Adrenal gland (tissue), 12 donors: ENCODE measurements around the gene TRAF7. TPM values are rescaled to one million over a fixed set of nuclear protein-coding genes. Genes with fewer than 3 reads are reported as not detected.

Source experiments
- DNase-seq, 7 donors: peaks; one replicate each; pipeline ENCODE4 v3.0.0-alpha.2; 2019 to 2020
- H3K27ac ChIP-seq, 5 donors: fragments of 200-600 bp; sonication (generic) in 4 of 5; 1 replicate in 3 of 5; 2 replicates in 2 of 5; pipeline versions ENCODE4 v1.5.1 to v1.8.0; 2016 to 2020; ENCODE audit warnings: mild to moderate bottlenecking in 1 of 5
- H3K27me3 ChIP-seq: fragments of 200-600 bp; 2 replicates; pipeline ENCODE4 v1.8.0; 2021
- H3K36me3 ChIP-seq, 2 donors: fragments of 200-600 bp; replicated peaks in 1 of 2; 1 replicate in 1 of 2; 2 replicates in 1 of 2; pipeline versions ENCODE4 v1.5.1 to v1.8.0; 2018 to 2022
- H3K4me1 ChIP-seq, 2 donors: fragments of 200-600 bp; replicated peaks in 1 of 2; 1 replicate in 1 of 2; 2 replicates in 1 of 2; pipeline versions ENCODE4 v1.5.1 to v1.8.0; 2018 to 2021
- H3K4me3 ChIP-seq, 4 donors: fragments of 200-600 bp; sonication (generic) in 3 of 4; one replicate each; pipeline ENCODE4 v1.5.1; 2016 to 2018
- H3K9me3 ChIP-seq, 3 donors: fragments of 200-600 bp; sonication (generic) in 1 of 3; replicated peaks in 1 of 3; 1 replicate in 2 of 3; 2 replicates in 1 of 3; pipeline versions ENCODE4 v1.5.1 to v1.8.0; 2016 to 2021
- POLR2A ChIP-seq, 2 donors: fragments of 450-650 bp; IDR thresholded peaks; one replicate each; pipeline ENCODE4 v1.6.1; 2017; ENCODE audit warnings: antibody characterized with exemption in 2 of 2, mild to moderate bottlenecking in 2 of 2, moderate library complexity in 1 of 2
- WGBS, 4 donors: extraction: QIAGEN DNeasy Blood & Tissue Kit in 2 of 4; methylation state at CpG; one replicate each; pipeline versions ENCODE4 v1.1.5 to v1.1.7; 2013 to 2017; 5-methylcytosine and 5-hydroxymethylcytosine counted together
- intact Hi-C, 2 donors: fragments of 100-400 bp; cut with DNase I; formaldehyde crosslinking; loops; one replicate each; pipeline versions ENCODE4 v1.14.1 to v1.15.0; 2022 to 2023
- polyA plus RNA-seq, 3 donors: library from polyadenylated mRNA; stranded (reverse); fragments of 200-250 nt in 2 of 3; fragments of 350-450 nt in 1 of 3; fragmentation: Illumina TruSeq in 1 of 3; extraction: RNeasy Lipid Tissue Mini Kit (QIAGEN cat#74804) in 1 of 3; gene quantifications; one replicate each; pipeline ENCODE4 v1.2.3, GENCODE V29; 2013 to 2014
- total RNA-seq, 9 donors: library from RNA; depleted of rRNA in 4 of 9; stranded (reverse); fragments of >200 nt in 4 of 9; fragments of 120-200 nt in 1 of 9; fragmentation: NEBNext Ultra II Directional in 1 of 9; extraction: Animal tissue kit (Norgen Biotek cat#: 25700) in 1 of 9; gene quantifications; one replicate each; pipeline versions ENCODE4 v1.1.0 to v1.2.4, GENCODE V29; 2013 to 2023
- TF ChIP-seq, protein P1 (sequence below), 6 experiments: fragments of 450-650 bp in 4 of 6; fragments of 200-600 bp in 2 of 6; sonication (generic) in 1 of 6; IDR thresholded peaks; 1 replicate in 5 of 6; 2 replicates in 1 of 6; pipeline versions ENCODE4 v1.5.1 to v1.8.0; 2016 to 2021; ENCODE audit warnings: antibody characterized with exemption in 6 of 6, mild to moderate bottlenecking in 2 of 6, moderate library complexity in 1 of 6
- donor health status: healthy with polysubstance abuse.
- donor health status: Bipolar disorder and iron deficiency.
- donor health status: DM: yes; HTN: yes; CAD: no.
- donor health status: DM: no; HTN: no; CAD: no.
- donor health status: DM: no; HTN: no; CAD: no.
- donor health status: DM: yes; HTN: yes; CAD: no.

TRAF7 gene
- total and polyA plus RNA-seq, 12 donors, result 21.0 to 129 (median 52.2) TPM

DNA sequence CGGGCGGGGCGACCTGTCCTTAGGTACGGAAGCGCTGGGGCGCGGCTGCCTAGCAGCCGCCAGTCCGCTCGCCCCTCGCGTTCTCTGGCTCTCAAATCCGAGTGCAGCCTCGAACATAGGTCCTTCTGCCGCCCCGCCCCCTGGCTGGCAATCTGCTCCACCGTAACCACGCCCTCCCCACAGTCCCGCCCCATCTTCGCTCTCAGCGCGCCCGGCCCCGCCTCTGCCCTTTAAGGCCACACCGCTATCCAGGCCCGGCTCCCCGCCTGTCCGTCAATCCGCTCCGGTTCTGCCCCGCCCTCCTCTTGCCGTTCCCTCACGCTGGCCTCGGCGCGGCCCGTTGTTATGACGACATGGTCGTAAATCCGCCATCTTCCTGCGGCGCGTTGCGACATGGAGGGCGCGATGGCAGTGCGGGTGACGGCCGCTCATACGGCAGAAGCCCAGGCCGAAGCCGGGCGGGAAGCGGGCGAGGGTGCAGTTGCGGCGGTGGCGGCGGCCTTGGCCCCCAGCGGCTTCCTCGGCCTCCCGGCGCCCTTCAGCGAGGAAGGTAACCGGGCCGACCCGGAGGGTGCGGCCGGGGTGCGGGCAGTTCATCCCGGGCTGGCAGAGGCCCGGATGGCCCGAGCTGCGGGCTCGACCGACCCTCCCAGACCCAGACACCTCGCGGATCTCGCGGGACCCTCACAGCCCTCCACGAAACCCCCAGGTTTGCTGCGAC, 67.8 kb downstream of the TRAF7 start, which contains the start of gene E4F1:
Gene E4F1 (plus strand): TSS at position 371 of the 721 bp plus-strand sequence. CDS start 23 bp downstream, at position 394.
- whole genome bisulfite sequencing, 4 donors, result 0 to 2% (median 0%) methylated on average over 9 to 82 of the region's 82 CpGs
- peak within 1 kb of the TSS; percentile 30 to 80 (median 71) for H3K4me3 ChIP-seq
- peak within 1 kb of the TSS in 4 of 5 donors; percentile 74 to 87 (median 79) for H3K27ac ChIP-seq
- H3K36me3 ChIP-seq, result peaks cover 0 to 2% of the 10 kb centered on the region in 2 donors
- intact Hi-C loops, result no loop called here
- peak; percentile 99 to 100 (median 100) for DNase-seq
- peaks cover 18 to 26% of the 10 kb centered on the region in 2 donors for H3K4me1 ChIP-seq
- TF ChIP-seq POLR2A (IDR thresholded peaks at IDR 0.05), result peak; percentile 93 to 94
- TF ChIP-seq, protein P1, sequence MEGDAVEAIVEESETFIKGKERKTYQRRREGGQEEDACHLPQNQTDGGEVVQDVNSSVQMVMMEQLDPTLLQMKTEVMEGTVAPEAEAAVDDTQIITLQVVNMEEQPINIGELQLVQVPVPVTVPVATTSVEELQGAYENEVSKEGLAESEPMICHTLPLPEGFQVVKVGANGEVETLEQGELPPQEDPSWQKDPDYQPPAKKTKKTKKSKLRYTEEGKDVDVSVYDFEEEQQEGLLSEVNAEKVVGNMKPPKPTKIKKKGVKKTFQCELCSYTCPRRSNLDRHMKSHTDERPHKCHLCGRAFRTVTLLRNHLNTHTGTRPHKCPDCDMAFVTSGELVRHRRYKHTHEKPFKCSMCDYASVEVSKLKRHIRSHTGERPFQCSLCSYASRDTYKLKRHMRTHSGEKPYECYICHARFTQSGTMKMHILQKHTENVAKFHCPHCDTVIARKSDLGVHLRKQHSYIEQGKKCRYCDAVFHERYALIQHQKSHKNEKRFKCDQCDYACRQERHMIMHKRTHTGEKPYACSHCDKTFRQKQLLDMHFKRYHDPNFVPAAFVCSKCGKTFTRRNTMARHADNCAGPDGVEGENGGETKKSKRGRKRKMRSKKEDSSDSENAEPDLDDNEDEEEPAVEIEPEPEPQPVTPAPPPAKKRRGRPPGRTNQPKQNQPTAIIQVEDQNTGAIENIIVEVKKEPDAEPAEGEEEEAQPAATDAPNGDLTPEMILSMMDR (IDR thresholded peaks at IDR 0.05), result peak in 1 of 6 experiments; percentile 15
- no peaks in the 10 kb centered on the region for H3K9me3 ChIP-seq
- H3K27me3 ChIP-seq, result no peaks in the 10 kb centered on the region

DNA sequence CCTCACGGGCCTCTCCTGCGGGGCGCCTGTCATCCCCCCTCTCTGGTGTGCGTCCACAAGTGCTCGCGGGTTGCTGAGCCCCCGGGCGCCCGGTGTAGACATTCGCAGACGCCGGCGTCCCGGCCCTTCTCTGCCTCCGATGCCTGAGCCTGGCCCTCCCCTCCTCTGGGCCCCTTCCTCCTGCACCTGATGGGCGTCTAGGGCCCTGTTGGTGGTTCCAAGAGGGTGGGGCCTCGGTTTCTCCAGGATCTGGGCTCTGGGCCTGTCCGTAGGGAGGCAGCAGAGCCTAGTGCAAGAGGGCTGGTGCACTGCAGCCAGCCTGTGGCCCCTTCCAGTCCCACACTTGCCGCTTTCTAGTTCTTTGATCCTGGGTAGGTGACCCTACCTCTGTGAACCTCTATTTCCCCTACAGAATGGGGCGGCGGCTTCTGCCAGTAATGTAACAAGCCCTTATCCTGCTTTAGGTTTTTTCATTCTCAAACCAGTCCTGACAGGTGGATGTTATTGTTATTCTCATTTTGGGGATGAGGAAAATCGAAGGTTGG, 68.4 kb downstream of the TRAF7 start:
- DNase-seq, result peak in 5 of 7 donors; percentile 55 to 71 (median 69)
- no peak for TF ChIP-seq POLR2A (IDR thresholded peaks at IDR 0.05)
- TF ChIP-seq, protein P1 (IDR thresholded peaks at IDR 0.05), result peak in 2 of 6 experiments; percentile 16 to 24
- H3K4me3 ChIP-seq, result peak overlapping the region; percentile 30 to 80 (median 71)
- intact Hi-C loops, result no loop called here
- peaks cover 18 to 26% of the 10 kb centered on the region in 2 donors for H3K4me1 ChIP-seq
- H3K9me3 ChIP-seq, result no peaks in the 10 kb centered on the region
- peak overlapping the region in 4 of 5 donors; percentile 74 to 87 (median 78) for H3K27ac ChIP-seq
- no peaks in the 10 kb centered on the region for H3K27me3 ChIP-seq
- peaks cover 0 to 9% of the 10 kb centered on the region in 2 donors for H3K36me3 ChIP-seq
- 6 to 41% (median 16%) methylated on average over 4 to 22 of the region's 22 CpGs for WGBS, 4 donors

DNA sequence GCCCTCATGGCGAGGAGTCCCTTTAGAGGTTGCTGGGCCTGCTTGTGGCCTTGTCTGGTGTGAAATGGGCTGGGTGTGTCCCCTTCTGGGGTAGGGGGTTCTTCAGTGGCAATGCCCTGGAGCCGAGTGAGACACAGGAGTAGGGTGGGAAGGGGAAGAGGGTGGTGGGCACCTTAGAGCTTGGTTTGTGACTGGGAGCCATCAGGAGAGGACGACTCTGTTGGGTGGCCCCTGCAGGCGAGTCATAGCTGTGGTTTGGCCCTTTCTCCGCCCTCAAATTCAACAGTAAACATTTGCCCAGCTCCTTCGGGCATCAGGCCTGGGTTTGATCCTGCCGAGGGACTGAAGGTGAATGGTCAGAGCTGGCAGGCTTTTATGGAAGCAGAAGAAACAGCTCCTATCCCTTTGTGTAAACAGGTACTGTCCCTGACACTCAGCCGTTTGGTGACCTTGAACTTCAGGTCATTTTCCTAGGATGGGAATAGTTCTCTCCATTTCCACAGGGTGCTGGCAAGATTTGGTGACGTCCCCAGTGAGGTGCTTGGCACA, 70.7 kb downstream of the TRAF7 start:
- Histone ChIP-seq H3K27me3 (no peaks in the 10 kb centered on the region), H3K36me3 (peaks cover 0 to 26% of the 10 kb centered on the region in 2 donors), H3K4me1 (peaks cover 18 to 29% of the 10 kb centered on the region in 2 donors), H3K27ac (peak overlapping the region in 3 of 5 donors; percentile 17 to 24 (median 19)), H3K4me3 (no peak overlapping the region), H3K9me3 (no peaks in the 10 kb centered on the region)
- intact Hi-C loops, result no loop called here
- TF ChIP-seq, protein P1 (IDR thresholded peaks at IDR 0.05), result no peak
- TF ChIP-seq POLR2A (IDR thresholded peaks at IDR 0.05), result no peak
- WGBS, 4 donors, result 43 to 67% (median 48%) methylated on average over 7 to 9 of the region's 9 CpGs
- DNase-seq, result peak in 1 of 7 donors; percentile 37

DNA sequence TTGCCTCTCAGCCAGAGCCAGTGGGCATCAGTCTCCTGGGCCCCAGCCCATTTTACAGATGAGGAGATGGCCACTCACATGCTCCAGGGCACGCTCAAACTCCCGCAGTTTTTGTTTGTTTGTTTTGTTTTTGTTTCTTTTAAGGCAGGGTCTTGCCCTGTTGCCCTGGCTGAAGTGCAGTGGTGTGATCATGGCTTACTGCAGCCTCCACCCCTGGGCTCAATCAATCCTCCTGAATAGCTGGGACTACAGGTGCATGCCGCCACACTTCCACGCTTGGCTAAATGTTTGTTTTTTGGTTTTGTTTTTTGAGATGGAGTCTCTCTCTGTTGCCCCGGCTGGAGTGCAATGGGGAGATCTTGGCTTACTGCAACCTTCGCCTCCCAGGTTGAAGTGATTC, 71.3 kb downstream of the TRAF7 start:
- Histone ChIP-seq H3K9me3 (no peaks in the 10 kb centered on the region), H3K4me1 (peaks cover 18 to 29% of the 10 kb centered on the region in 2 donors), H3K4me3 (no peak overlapping the region), H3K36me3 (peaks cover 0 to 32% of the 10 kb centered on the region in 2 donors), H3K27me3 (no peaks in the 10 kb centered on the region), H3K27ac (peak overlapping the region in 1 of 5 donors; percentile 19)
- TF ChIP-seq, protein P1 (IDR thresholded peaks at IDR 0.05), result no peak
- TF ChIP-seq POLR2A (IDR thresholded peaks at IDR 0.05), result no peak
- intact Hi-C loops, result no loop called here
- WGBS, 4 donors, result 87 to 96% (median 90%) methylated on average over 6 of the region's 6 CpGs
- DNase-seq, result no peak
